IPS-18a (cell line): ENCODE measurements around the gene DEGS2.

Source experiments
- H3K27ac ChIP-seq: one replicate; pipeline ENCODE4 v1.5.1; 2013; ENCODE audit warnings: low read length
- H3K27me3 ChIP-seq: one replicate; pipeline ENCODE4 v1.6.1; 2013; ENCODE audit warnings: mild to moderate bottlenecking, low read length; ENCODE audit not compliant: control insufficient read depth, insufficient read depth
- H3K36me3 ChIP-seq: one replicate; pipeline ENCODE4 v1.6.1; 2013; ENCODE audit warnings: low read depth, low read length; ENCODE audit not compliant: control insufficient read depth
- H3K4me1 ChIP-seq: one replicate; pipeline ENCODE4 v1.6.1; 2013; ENCODE audit warnings: low read depth, low read length; ENCODE audit not compliant: control insufficient read depth
- H3K4me3 ChIP-seq: one replicate; pipeline ENCODE4 v1.5.1; 2013; ENCODE audit warnings: low read length
- H3K9ac ChIP-seq: one replicate; pipeline ENCODE4 v1.6.1; 2013; ENCODE audit warnings: mild to moderate bottlenecking, low read length, moderate library complexity
- H3K9me3 ChIP-seq: one replicate; pipeline ENCODE4 v1.6.1; 2013; ENCODE audit warnings: low read depth, low read length; ENCODE audit not compliant: control insufficient read depth

DEGS2 gene

DNA sequence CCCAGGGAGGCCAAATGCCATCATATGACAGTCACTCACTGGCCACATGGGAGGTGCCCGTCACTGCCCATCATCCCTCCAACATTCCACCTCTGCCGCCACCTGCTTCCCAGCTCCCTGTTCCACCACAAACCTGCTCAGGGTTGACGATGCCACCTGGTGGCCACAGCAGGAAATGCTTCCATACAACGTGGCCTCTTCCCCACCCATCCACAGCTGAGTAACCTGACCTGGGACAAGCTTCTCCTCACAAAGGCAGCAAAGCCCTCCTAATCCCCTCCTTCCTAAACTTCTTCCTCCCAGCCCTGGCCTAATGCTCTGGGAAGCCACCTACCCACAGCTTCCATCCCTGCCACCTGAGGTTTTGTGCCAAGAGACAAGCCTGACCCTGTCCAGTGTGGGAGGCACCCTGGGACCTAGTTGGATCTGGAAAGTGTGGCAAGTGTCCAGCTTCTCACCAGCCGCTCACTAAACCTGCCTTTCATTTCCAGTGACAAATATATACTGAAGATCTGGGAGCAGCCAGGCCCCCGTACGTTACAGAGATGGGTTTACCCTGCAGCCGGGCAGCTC lies 4.3 kb downstream of the DEGS2 start:
- Histone ChIP-seq H3K9ac (no peak overlapping the region), H3K4me3 (no peak overlapping the region), H3K4me1 (peaks cover 3% of the 10 kb centered on the region), H3K9me3 (no peaks in the 10 kb centered on the region), H3K36me3 (no peaks in the 10 kb centered on the region), H3K27me3 (peaks cover 38% of the 10 kb centered on the region), H3K27ac (no peak overlapping the region)

DNA sequence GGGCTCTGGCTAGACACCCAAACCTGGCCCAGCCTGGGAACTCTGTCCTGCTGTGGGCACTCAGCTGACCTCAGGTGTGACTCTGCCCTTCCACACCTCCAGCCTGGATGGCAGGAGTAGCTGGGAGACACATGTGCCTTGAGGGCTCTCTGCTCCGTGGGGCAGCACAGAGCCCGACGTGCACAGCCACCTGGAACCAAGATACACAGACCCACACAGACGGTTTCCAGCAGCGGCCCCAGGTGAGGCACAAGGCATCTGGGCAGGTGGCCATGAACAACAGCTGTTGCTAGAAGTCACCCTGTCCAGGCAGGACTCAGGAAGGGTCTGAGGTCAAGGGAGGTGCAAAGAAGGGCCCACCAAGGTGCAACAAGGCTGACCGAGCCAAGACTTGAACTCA lies 5.9 kb downstream of the DEGS2 start:
- Histone ChIP-seq H3K4me3 (no peak overlapping the region), H3K4me1 (peaks cover 3% of the 10 kb centered on the region), H3K27me3 (peaks cover 23% of the 10 kb centered on the region), H3K27ac (no peak overlapping the region), H3K36me3 (no peaks in the 10 kb centered on the region), H3K9ac (no peak overlapping the region), H3K9me3 (no peaks in the 10 kb centered on the region)

DNA sequence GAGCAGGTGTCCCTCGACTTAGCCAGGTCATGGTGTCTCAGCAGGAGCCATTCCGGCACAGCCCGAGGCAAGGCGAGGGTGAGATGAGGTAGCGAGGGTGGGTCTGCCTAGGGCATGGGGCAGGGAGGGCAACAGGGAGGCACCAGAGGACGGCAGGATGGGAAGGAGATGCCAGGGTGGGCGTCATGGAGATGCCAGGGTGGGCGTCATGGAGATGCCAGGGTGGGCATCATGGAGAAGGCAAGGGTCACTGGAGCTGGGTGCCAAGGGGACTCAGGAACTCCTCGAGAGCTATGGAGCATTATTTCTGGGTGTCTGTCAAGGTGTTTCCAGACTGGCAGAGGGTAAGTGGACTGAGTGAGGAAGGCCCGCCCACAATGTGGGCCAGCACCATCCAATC lies 7.4 kb downstream of the DEGS2 start:
- Histone ChIP-seq H3K27ac (no peak overlapping the region), H3K36me3 (no peaks in the 10 kb centered on the region), H3K9ac (no peak overlapping the region), H3K4me1 (peaks cover 3% of the 10 kb centered on the region), H3K9me3 (no peaks in the 10 kb centered on the region), H3K27me3 (peaks cover 8% of the 10 kb centered on the region), H3K4me3 (no peak overlapping the region)

DNA sequence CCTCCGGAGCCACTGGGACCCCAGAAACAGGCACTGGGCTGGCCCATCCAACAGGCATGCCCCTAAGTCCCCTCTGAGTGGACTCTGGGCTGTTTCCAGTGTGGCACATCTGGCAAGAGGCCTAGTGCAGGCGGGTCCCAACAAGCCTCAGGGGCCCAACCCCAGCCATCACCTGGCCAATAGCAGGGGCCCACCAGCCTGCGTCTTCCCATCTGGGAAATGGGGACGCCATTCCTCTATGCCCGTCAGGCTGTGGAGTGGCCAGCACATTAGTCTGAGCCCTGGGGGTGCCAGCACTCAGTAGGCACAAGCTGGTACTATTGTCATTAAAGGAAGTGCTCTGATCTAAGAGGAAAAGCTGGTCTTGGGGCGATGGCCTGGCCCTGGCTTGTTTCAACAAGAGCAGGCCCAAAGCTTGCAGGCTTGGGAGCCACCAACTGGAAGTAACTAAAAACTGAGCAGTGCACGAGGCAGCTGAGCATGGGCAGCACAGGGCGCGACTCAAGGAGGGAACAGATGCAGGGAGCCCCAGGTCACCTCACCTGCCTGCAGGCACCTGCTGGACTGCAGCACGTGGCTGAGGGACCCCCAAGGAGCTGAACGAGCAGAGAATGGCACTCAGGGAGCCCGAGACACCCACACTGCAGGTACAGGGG lies 8.4 kb downstream of the DEGS2 start:
- H3K9ac ChIP-seq: no peak overlapping the region
- H3K27me3 ChIP-seq: no peaks in the 10 kb centered on the region
- no peak overlapping the region for H3K4me3 ChIP-seq
- H3K27ac ChIP-seq: no peak overlapping the region
- H3K4me1 ChIP-seq: peaks cover 3% of the 10 kb centered on the region
- no peaks in the 10 kb centered on the region for H3K36me3 ChIP-seq
- no peaks in the 10 kb centered on the region for H3K9me3 ChIP-seq

DNA sequence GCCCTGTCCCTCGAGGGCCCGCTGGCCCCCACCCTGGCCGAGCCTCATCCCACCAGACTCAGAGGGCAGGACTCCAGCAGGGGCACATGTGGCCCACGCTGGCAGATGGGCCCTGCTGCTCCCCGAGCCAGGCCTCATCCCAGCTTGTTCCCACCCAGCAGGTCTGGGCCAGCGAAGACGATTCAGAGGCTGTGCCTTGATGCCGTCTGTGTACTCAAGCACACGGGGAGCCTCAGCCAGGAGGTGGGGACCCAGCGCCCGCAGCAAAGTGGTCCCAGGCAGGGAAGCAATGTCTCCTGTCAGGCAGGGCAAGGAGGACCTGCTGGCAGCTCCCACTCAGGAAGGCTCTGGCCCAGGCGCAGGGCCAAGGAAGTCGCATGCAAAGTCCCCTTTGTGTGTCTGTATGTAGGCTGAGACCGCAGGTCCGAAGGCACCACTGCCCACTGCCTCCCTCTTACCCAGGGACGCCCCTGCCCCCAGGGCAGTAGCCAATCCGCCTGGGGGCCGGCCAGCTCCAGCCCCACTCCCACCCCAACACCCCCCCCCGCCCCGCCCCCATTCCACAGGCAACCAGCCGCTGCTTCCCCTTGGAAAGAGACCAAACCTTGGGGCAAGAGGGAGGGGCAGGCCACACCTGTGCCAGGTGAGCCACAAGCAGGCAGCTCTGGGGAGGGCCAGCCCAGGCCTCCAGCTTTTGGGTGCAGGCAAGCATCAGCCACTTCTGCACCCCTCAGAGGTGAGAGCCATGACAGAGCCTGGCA lies 9.4 kb downstream of the DEGS2 start:
- Histone ChIP-seq H3K9me3 (no peaks in the 10 kb centered on the region), H3K27ac (no peak overlapping the region), H3K4me1 (no peaks in the 10 kb centered on the region), H3K27me3 (no peaks in the 10 kb centered on the region), H3K4me3 (no peak overlapping the region), H3K9ac (no peak overlapping the region), H3K36me3 (no peaks in the 10 kb centered on the region)

DNA sequence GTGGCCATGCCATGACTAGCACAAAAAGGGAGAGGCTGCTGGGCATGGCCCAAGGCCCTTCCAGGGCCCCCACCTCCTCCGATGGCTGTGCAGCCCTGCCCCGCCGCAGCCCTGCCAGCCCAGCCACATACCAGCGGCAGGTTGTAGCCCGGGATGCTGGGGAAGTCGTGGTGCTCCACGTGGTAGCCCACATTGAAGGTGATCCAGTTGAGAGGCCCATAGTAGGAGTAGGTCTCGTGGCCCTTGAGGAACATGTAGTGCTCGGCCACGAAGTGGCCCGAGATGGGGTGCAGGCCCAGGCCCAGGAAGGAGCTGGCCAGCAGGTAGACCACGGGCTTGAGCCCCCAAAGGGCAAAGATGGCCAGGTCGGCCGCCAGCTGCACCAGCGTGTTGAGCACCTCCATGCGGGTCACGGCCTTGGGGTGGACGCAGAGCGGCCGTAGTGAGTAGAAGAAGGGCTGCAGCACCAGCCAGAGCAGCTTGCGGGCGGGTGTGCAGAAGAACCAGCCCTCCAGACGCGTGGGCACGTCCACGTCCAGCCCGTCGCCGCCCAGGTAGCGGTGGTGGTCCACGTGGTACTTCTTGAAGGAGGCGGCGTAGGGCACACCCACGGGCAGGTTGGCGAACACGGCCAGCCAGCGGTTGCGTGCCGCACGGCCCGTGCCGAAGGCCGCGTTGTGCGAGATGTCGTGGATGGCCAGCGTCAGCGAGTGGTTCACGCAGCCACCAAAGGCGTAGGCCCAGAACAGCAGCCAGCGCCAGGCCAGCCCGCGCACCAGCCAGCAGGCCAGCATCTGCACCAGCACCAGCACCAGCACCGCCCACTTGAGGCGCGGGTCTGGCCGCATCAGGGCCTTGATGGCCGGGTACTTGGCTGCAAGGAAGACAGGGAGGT lies 10.4 kb downstream of the DEGS2 start:
- Histone ChIP-seq H3K9me3 (no peaks in the 10 kb centered on the region), H3K27ac (no peak overlapping the region), H3K4me3 (no peak overlapping the region), H3K9ac (no peak overlapping the region), H3K4me1 (no peaks in the 10 kb centered on the region), H3K36me3 (no peaks in the 10 kb centered on the region), H3K27me3 (no peaks in the 10 kb centered on the region)

DNA sequence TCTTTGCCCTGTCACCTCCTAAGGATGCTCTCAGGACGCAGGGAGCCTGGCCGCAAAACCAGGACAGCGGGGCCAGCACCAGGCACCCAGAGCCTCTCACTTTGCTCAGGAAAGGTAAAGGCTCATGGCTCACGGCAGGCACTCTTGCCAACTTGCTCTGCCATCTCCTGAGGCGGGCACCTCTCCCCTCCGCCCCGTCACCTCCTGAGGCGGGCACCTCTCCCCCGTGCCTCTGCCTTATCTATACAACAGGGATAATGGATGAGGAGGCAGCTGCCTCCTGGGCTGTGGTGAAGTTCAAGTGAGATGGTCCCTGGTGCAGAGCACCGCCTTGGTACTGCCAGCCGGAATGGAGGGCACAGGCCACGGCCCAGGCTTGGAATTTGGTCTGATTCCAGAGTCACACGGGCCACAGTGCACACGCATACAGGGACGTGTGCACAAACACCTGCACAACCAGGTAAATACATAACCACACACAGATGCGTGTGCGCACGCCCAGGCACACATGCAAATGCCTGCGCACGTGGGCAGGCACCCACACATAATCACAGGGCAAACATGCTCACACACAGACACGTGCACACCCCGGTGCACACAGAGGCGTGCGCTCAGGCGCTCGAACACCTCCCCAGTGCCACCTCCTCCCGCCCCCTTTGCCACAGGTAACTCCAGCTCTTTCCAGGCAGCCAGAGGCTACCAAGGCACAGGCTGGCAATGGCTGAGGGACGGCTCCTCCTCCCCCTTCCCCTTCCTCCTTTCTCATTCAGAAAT lies 11.6 kb downstream of the DEGS2 start:
- Histone ChIP-seq H3K4me3 (no peak overlapping the region), H3K36me3 (no peaks in the 10 kb centered on the region), H3K9ac (no peak overlapping the region), H3K4me1 (no peaks in the 10 kb centered on the region), H3K27me3 (no peaks in the 10 kb centered on the region), H3K27ac (no peak overlapping the region), H3K9me3 (no peaks in the 10 kb centered on the region)

DNA sequence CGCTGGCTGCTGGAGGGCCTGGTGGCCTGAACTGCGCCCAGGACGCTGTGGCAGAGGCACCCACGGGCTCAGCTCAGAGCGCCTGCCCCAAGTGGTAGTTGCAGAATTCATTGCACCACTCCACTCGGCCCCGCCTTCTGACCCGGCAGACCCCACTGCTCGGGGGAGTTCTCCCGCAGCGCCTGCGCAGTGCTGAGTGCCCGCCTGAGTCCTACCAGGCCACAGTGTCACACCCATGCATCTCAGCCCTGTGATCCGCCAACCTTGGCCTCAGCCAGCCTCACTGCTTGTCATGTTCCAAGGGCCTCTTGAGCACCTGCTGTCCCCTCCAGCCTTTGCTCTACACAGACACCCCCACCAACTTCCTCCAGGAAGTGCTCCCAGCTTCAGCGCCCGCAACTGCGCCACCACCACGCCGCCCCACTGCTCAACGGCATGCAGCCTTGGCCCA lies 12.2 kb downstream of the DEGS2 start:
- no peaks in the 10 kb centered on the region for H3K36me3 ChIP-seq
- H3K27me3 ChIP-seq: no peaks in the 10 kb centered on the region
- no peaks in the 10 kb centered on the region for H3K9me3 ChIP-seq
- H3K27ac ChIP-seq: no peak overlapping the region
- H3K9ac ChIP-seq: no peak overlapping the region
- H3K4me1 ChIP-seq: no peaks in the 10 kb centered on the region
- no peak overlapping the region for H3K4me3 ChIP-seq

DNA sequence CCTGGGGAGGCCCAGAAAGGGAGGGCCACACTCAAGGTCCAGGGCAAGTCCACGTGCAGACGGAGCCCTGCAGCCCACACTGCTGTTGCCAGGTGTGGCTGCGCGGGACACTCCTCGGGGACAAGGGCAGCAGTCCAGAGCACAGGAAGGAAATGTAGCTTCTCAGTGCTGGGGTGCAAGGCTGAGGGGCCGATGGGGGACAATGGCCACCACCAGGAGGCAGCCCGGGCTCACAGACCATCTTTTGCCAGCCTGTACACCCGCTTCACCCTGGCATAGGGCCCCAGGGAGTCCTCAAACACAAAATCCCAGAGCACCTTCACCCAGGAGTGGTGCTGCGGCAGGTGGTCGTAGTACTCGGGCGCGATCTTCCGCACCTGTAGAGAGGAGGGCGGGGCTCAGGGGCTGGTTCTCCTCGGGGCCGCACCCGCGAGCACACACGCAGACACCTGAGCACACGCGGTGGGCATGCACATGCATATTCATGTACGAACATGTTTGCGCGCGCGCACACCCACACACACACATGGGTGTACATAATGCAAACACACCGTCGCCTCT lies 12.8 kb downstream of the DEGS2 start:
- H3K9ac ChIP-seq: no peak overlapping the region
- no peak overlapping the region for H3K27ac ChIP-seq

DNA sequence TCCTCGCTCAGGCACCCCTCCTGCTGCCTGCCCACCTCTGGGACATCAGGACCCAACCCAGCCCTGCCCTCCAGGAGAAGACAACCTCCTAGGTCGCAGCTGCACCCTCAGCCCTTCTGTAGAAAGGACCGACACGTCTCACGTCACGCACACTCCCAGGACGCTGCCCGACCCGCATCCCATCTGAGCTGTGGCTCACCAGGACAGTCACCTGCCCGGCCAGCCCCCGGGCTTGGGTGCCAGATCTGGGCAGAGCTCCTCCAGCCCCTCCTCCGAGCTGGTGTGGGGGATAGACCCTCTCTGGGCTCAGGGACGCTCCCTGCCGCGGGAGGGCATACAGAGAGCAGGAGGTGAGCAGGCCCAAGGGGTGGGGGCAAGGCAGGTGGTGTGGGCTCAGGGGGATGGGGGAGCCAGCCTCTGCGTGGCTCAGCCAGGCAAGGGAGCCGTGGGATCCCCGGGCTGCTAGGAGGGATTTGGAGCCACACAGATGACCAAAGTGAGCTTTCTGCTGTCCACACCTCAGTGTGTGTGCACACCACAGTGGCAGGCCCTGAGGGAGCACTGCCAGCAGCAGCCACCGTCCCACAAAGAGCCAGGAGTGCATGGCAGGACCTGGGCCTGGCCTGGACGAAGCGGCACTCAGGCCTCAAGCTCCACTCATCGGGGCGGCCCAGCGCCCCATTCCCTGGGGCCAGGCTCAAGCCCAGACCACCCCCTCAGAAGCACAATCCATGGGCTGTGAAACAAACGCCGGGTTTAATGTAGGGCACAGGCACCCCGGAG lies 13.6 kb downstream of the DEGS2 start:
- H3K9me3 ChIP-seq: no peaks in the 10 kb centered on the region
- no peak overlapping the region for H3K4me3 ChIP-seq
- H3K36me3 ChIP-seq: no peaks in the 10 kb centered on the region
- no peak overlapping the region for H3K9ac ChIP-seq
- H3K27me3 ChIP-seq: no peaks in the 10 kb centered on the region
- no peak overlapping the region for H3K27ac ChIP-seq
- no peaks in the 10 kb centered on the region for H3K4me1 ChIP-seq

More for the DNA sequence above, 12.8 kb downstream of the DEGS2 start:
- Histone ChIP-seq H3K36me3 (no peaks in the 10 kb centered on the region), H3K27me3 (no peaks in the 10 kb centered on the region), H3K9me3 (no peaks in the 10 kb centered on the region), H3K4me3 (no peak overlapping the region), H3K4me1 (no peaks in the 10 kb centered on the region)
